Transverse colon (tissue), 4 donors: ENCODE measurements around the gene C1QTNF12.

Source experiments
- EP300 ChIP-seq: sonication (generic); formaldehyde crosslinking; IDR thresholded peaks from one replicate; pipeline ENCODE4 v1.6.1; 2017; ENCODE audit warnings: antibody characterized with exemption, low read depth
- POLR2A ChIP-seq: fragments of 450-650 bp; IDR thresholded peaks from one replicate; pipeline ENCODE4 v1.6.1; 2016; ENCODE audit warnings: antibody characterized with exemption, mild to moderate bottlenecking, moderate library complexity
- POLR2AphosphoS5 ChIP-seq, 3 donors: sonication (generic); formaldehyde crosslinking; IDR thresholded peaks; one replicate each; pipeline ENCODE4 v1.6.1; 2016; ENCODE audit warnings: antibody characterized with exemption in 3 of 3
- TF ChIP-seq, protein P1 (sequence below), 5 experiments: fragments of 200-600 bp in 3 of 5; fragments of 450-650 bp in 2 of 5; sonication (generic) in 3 of 5; IDR thresholded peaks; 1 replicate in 2 of 5; 2 replicates in 3 of 5; pipeline ENCODE4 v1.5.1; 2016 to 2017; ENCODE audit warnings: antibody characterized with exemption in 5 of 5, inconsistent platforms in 3 of 5, mild to moderate bottlenecking in 2 of 5, moderate library complexity in 1 of 5

DNA sequence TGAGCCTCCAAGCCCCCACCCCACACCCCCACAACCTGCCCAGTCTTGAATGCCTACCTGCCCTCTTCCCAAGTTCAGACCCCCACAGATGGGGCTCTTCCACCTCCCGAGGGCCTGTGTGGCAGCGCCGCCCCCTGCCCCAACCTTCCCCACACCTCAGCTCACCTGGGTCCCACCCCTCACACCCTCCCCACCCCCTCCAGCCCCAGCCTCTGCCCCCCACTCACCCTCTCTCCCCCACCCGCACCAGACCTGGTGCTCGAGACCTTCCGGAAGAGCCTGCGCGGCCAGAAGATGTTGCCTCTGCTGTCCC, 49.4 kb downstream of the C1QTNF12 start:
- TF ChIP-seq, protein P1, sequence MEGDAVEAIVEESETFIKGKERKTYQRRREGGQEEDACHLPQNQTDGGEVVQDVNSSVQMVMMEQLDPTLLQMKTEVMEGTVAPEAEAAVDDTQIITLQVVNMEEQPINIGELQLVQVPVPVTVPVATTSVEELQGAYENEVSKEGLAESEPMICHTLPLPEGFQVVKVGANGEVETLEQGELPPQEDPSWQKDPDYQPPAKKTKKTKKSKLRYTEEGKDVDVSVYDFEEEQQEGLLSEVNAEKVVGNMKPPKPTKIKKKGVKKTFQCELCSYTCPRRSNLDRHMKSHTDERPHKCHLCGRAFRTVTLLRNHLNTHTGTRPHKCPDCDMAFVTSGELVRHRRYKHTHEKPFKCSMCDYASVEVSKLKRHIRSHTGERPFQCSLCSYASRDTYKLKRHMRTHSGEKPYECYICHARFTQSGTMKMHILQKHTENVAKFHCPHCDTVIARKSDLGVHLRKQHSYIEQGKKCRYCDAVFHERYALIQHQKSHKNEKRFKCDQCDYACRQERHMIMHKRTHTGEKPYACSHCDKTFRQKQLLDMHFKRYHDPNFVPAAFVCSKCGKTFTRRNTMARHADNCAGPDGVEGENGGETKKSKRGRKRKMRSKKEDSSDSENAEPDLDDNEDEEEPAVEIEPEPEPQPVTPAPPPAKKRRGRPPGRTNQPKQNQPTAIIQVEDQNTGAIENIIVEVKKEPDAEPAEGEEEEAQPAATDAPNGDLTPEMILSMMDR (IDR thresholded peaks at IDR 0.05) = no peak
- TF ChIP-seq POLR2A (no peak), EP300 (no peak), POLR2AphosphoS5 (IDR thresholded peaks at IDR 0.05) (no peak)
